H9 (cell line): Measurements from ENCODE around the gene ALPG. TPM values are rescaled to one million over a fixed set of nuclear protein-coding genes. Genes with fewer than 3 reads are reported as not detected.

Experiments used
- DNase-seq: peaks from one replicate; pipeline ENCODE4 v3.0.0-alpha.2; 2017
- H2AFZ ChIP-seq: one replicate; pipeline ENCODE4 v1.6.1; 2013; ENCODE audit warnings: mild to moderate bottlenecking, low read length, control low read depth, moderate library complexity
- H2AK5ac ChIP-seq: 2 replicates; pipeline ENCODE4 v1.6.1; 2013; ENCODE audit warnings: low read length, control low read depth, mixed read lengths; ENCODE audit not compliant: insufficient read length
- H2BK120ac ChIP-seq: one replicate; pipeline ENCODE4 v1.6.1; 2013; ENCODE audit warnings: low read depth, mild to moderate bottlenecking, low read length, control low read depth, inconsistent platforms; ENCODE audit not compliant: poor library complexity, severe bottlenecking
- H2BK12ac ChIP-seq: 2 replicates; pipeline ENCODE4 v1.6.1; 2013; ENCODE audit warnings: low read length, control low read depth, mixed read lengths, low read depth; ENCODE audit not compliant: insufficient read length
- H2BK15ac ChIP-seq: 2 replicates; pipeline ENCODE4 v1.6.1; 2013; ENCODE audit warnings: low read depth, low read length, control low read depth
- H2BK20ac ChIP-seq: one replicate; pipeline ENCODE4 v1.6.1; 2013; ENCODE audit warnings: low read depth, mild to moderate bottlenecking, low read length, control low read depth, inconsistent platforms; ENCODE audit not compliant: poor library complexity, severe bottlenecking
- H2BK5ac ChIP-seq: 2 replicates; pipeline ENCODE4 v1.6.1; 2013; ENCODE audit warnings: low read length, control low read depth, mixed read lengths; ENCODE audit not compliant: insufficient read length
- H3K14ac ChIP-seq: 2 replicates; pipeline ENCODE4 v1.6.1; 2013; ENCODE audit warnings: low read length, control low read depth; ENCODE audit not compliant: insufficient read depth
- H3K18ac ChIP-seq: 2 replicates; pipeline ENCODE4 v1.6.1; 2013; ENCODE audit warnings: low read depth, mild to moderate bottlenecking, mixed read lengths, low read length, control low read depth; ENCODE audit not compliant: insufficient read length
- H3K23ac ChIP-seq: 2 replicates; pipeline ENCODE4 v1.6.1; 2013; ENCODE audit warnings: low read length, control low read depth, mixed read lengths, low read depth; ENCODE audit not compliant: insufficient read length
- H3K23me2 ChIP-seq: 2 replicates; pipeline ENCODE4 v1.6.1; 2013; ENCODE audit warnings: low read depth, mild to moderate bottlenecking, mixed read lengths, low read length, control low read depth; ENCODE audit not compliant: insufficient read length, poor library complexity, severe bottlenecking
- H3K27ac ChIP-seq: 2 replicates; pipeline ENCODE4 v1.5.1; 2013; ENCODE audit warnings: low read length, control low read depth, mixed read lengths, low read depth; ENCODE audit not compliant: insufficient read length
- H3K27me3 ChIP-seq: 2 replicates; pipeline ENCODE4 v1.6.1; 2013; ENCODE audit warnings: low read length, control low read depth, inconsistent platforms; ENCODE audit not compliant: insufficient read depth
- H3K4ac ChIP-seq: 2 replicates; pipeline ENCODE4 v1.6.1; 2013; ENCODE audit warnings: low read depth, mild to moderate bottlenecking, control low read depth, inconsistent platforms, low read length, moderate library complexity
- H3K4me1 ChIP-seq: 2 replicates; pipeline ENCODE4 v1.6.1; 2013; ENCODE audit warnings: low read length, control low read depth, inconsistent platforms; ENCODE audit not compliant: insufficient read depth
- H3K4me2 ChIP-seq: 2 replicates; pipeline ENCODE4 v1.6.1; 2013; ENCODE audit warnings: low read length, control low read depth, mixed read lengths; ENCODE audit not compliant: insufficient read length, insufficient read depth
- H3K56ac ChIP-seq: 2 replicates; pipeline ENCODE4 v1.6.1; 2013; ENCODE audit warnings: low read depth, mild to moderate bottlenecking, mixed read lengths, low read length, control low read depth; ENCODE audit not compliant: insufficient read length
- H3K79me1 ChIP-seq: 2 replicates; pipeline ENCODE4 v1.6.1; 2013; ENCODE audit warnings: low read depth, mild to moderate bottlenecking, moderate library complexity, low read length, control low read depth, inconsistent platforms; ENCODE audit not compliant: insufficient read depth, poor library complexity, severe bottlenecking
- H3K79me2 ChIP-seq: 2 replicates; pipeline ENCODE4 v1.6.1; 2013; ENCODE audit warnings: low read length, control low read depth, inconsistent platforms; ENCODE audit not compliant: insufficient read depth
- H3K9ac ChIP-seq: 2 replicates; pipeline ENCODE4 v1.6.1; 2013; ENCODE audit warnings: low read length, control low read depth, mixed read lengths; ENCODE audit not compliant: insufficient read length; ENCODE audit errors: extremely low read depth
- H3K9me3 ChIP-seq: one replicate; pipeline ENCODE4 v1.6.1; 2013; ENCODE audit warnings: low read depth, low read length, inconsistent platforms; ENCODE audit not compliant: control insufficient read depth
- H3T11ph ChIP-seq: one replicate; pipeline ENCODE4 v1.6.1; 2013; ENCODE audit warnings: mild to moderate bottlenecking, low read length, control low read depth, inconsistent platforms
- H4K20me1 ChIP-seq: one replicate; pipeline ENCODE4 v1.6.1; 2013; ENCODE audit not compliant: control insufficient read depth, insufficient read length, insufficient read depth
- H4K5ac ChIP-seq: 2 replicates; pipeline ENCODE4 v1.6.1; 2013; ENCODE audit warnings: low read depth, mild to moderate bottlenecking, mixed read lengths, low read length, control low read depth; ENCODE audit not compliant: insufficient read length
- H4K8ac ChIP-seq: replicated peaks from 2 replicates; pipeline ENCODE4 v1.6.1; 2013; ENCODE audit warnings: low read length, control low read depth, mixed read lengths, low read depth; ENCODE audit not compliant: insufficient read length
- H4K91ac ChIP-seq: 2 replicates; pipeline ENCODE4 v1.6.1; 2013; ENCODE audit warnings: low read depth, mild to moderate bottlenecking, moderate library complexity, mixed read lengths, low read length, control low read depth; ENCODE audit not compliant: insufficient read length
- H3K27ac Mint-ChIP-seq, 3 experiments: 2 replicates in 2 of 3; 3 replicates in 1 of 3; pipeline ENCODE4 v1.8.0; 2020 to 2021; ENCODE audit warnings: mixed read lengths in 3 of 3, mild to moderate bottlenecking in 1 of 3, moderate library complexity in 1 of 3
- H3K27me3 Mint-ChIP-seq: 2 replicates; pipeline ENCODE4 v1.8.0; 2021; ENCODE audit warnings: low read depth, mild to moderate bottlenecking, moderate library complexity, mixed read lengths
- H3K36me3 Mint-ChIP-seq, 3 experiments: 2 replicates in 2 of 3; 3 replicates in 1 of 3; pipeline ENCODE4 v1.8.0; 2020 to 2021; ENCODE audit warnings: low read depth in 3 of 3, mixed read lengths in 3 of 3; ENCODE audit not compliant: insufficient read depth in 1 of 3
- H3K4me1 Mint-ChIP-seq, 2 experiments: 2 replicates each; pipeline ENCODE4 v1.8.0; 2020; ENCODE audit warnings: mixed read lengths in 2 of 2
- H3K4me3 Mint-ChIP-seq, 2 experiments: 2 replicates in 1 of 2; 3 replicates in 1 of 2; pipeline ENCODE4 v1.8.0; 2020 to 2021; ENCODE audit warnings: mild to moderate bottlenecking in 2 of 2, mixed read lengths in 2 of 2, moderate library complexity in 1 of 2
- H3K9me3 Mint-ChIP-seq, 2 experiments: 2 replicates in 1 of 2; 3 replicates in 1 of 2; pipeline ENCODE4 v1.8.0; 2020; ENCODE audit warnings: mild to moderate bottlenecking in 2 of 2, mixed read lengths in 2 of 2, moderate library complexity in 1 of 2
- WGBS: extraction: QIAGEN DNeasy Blood & Tissue Kit; methylation state at CpG from one replicate; pipeline ENCODE4 v1.1.7; 2013; ENCODE audit warnings: missing lambda C conversion rate, low lambda C conversion rate, mixed read lengths; ENCODE audit not compliant: insufficient read length; ENCODE audit errors: extremely low coverage; 5-methylcytosine and 5-hydroxymethylcytosine counted together
- total RNA-seq: library from RNA; stranded (reverse); gene quantifications from 2 replicates; pipeline ENCODE4 v1.2.1, GENCODE V29; 2021
- TF ChIP-seq, protein P1 (sequence below): fragments of 200-600 bp; sonication (generic); conservative IDR thresholded peaks from 3 replicates; pipeline ENCODE4 v1.8.0; 2021; ENCODE audit warnings: antibody characterized with exemption, mild to moderate bottlenecking

The ALPG gene
- total RNA-seq, 1 experiment from 2014 or later = 1.3 TPM

DNA sequence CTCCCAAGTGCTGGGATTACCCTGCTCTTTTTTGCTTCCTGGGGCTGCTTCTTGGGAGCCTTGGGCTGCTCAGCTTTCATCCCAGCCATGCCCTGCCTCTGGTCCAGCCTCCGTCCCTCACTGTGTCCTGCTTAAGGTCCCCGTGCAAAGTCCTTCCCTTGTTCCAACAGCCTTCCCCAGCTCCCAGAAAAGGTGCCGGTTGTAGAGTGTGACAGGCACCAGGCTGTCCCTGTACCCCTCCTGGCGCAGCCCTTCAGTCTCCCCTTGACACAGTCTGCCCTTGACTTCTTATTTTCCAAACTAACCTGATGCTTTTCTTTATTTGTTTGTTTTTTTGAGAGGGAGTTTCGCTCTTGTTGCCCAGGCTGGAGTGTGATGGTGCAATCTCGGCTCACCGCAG lies 29.2 kb downstream of the ALPG start:
- Histone ChIP-seq H3K14ac (no peak overlapping the region), H3K9me3 (no peaks in the 10 kb centered on the region), H4K8ac (no peak overlapping the region), H3K56ac (no peak overlapping the region), H3K4me1 (no peaks in the 10 kb centered on the region), H4K20me1 (no peaks in the 10 kb centered on the region), H3K23ac (no peak overlapping the region), H2BK12ac (no peak overlapping the region), H2AFZ (no peak overlapping the region), H2AK5ac (no peak overlapping the region), H3K79me1 (no peaks in the 10 kb centered on the region), H4K91ac (no peak overlapping the region), H2BK5ac (no peak overlapping the region), H2BK120ac (no peak overlapping the region), H3K9ac (no peak overlapping the region), H3K79me2 (no peaks in the 10 kb centered on the region), H3K4ac (no peak overlapping the region), H3K27me3 (no peaks in the 10 kb centered on the region; the same call in 1 of the 2 replicates), H3K4me2 (no peak overlapping the region), H3K18ac (no peak overlapping the region), H3K23me2 (no peaks in the 10 kb centered on the region), H4K5ac (no peak overlapping the region), H3K27ac (no peak overlapping the region), H2BK15ac (no peak overlapping the region), H2BK20ac (no peak overlapping the region), H3T11ph (no peak overlapping the region)
- Mint-ChIP-seq H3K27ac (no peak overlapping the region; a peak in 1 of 7 replicates), H3K4me1 (peaks cover 20 to 32% of the 10 kb centered on the region in 2 experiments), H3K36me3 (no peaks in the 10 kb centered on the region; a peak in 1 of 7 replicates), H3K9me3 (no peaks in the 10 kb centered on the region; a peak in 1 of 5 replicates), H3K4me3 (no peak overlapping the region), H3K27me3 (peaks cover 2% of the 10 kb centered on the region)
- TF ChIP-seq, protein P1, sequence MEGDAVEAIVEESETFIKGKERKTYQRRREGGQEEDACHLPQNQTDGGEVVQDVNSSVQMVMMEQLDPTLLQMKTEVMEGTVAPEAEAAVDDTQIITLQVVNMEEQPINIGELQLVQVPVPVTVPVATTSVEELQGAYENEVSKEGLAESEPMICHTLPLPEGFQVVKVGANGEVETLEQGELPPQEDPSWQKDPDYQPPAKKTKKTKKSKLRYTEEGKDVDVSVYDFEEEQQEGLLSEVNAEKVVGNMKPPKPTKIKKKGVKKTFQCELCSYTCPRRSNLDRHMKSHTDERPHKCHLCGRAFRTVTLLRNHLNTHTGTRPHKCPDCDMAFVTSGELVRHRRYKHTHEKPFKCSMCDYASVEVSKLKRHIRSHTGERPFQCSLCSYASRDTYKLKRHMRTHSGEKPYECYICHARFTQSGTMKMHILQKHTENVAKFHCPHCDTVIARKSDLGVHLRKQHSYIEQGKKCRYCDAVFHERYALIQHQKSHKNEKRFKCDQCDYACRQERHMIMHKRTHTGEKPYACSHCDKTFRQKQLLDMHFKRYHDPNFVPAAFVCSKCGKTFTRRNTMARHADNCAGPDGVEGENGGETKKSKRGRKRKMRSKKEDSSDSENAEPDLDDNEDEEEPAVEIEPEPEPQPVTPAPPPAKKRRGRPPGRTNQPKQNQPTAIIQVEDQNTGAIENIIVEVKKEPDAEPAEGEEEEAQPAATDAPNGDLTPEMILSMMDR = no peak
- no CpG with 5 or more reads among the region's 7 CpGs for WGBS
- DNase-seq = no peak
